ENCODE results near the gene HOMER2.

- TF ChIP-seq POLR2A (IDR thresholded peaks at IDR 0.05; ENCODE audit: low read depth, low read length) (no peak), POLR2AphosphoS5 (IDR thresholded peaks at IDR 0.05; ENCODE audit: insufficient read depth, low read depth, low read length) (no peak), CTCF (IDR thresholded peaks at IDR 0.05; ENCODE audit: extremely low read depth in 1 of 2, insufficient read depth in 1 of 2, low read depth in 1 of 2, low read length in 2 of 2) (no peak), EZH2 (IDR thresholded peaks at IDR 0.05; ENCODE audit: borderline replicate concordance, low read depth, low read length, severe bottlenecking) (no peak), GATA2 (IDR thresholded peaks at IDR 0.05; ENCODE audit: insufficient read depth, insufficient read length, low read depth, low read length) (no peak), JUN (IDR thresholded peaks at IDR 0.05; ENCODE audit: borderline replicate concordance, insufficient read depth, insufficient read length, low read depth) (no peak), MAX (IDR thresholded peaks at IDR 0.05; ENCODE audit: insufficient read depth, insufficient read length) (no peak), MYC (IDR thresholded peaks at IDR 0.05; ENCODE audit: low read depth, low read length) (no peak)
Observed at GRCh38 chr15:82963471-82964341, 11.2 kb upstream of the HOMER2 start.

All from endothelial cell of umbilical vein (primary cell).